Colonic mucosa (tissue), 4 donors: ENCODE measurements around the gene ARHGAP15. TPM values are rescaled to one million over a fixed set of nuclear protein-coding genes. Genes with fewer than 3 reads are reported as not detected.

Experiments used
- DNase-seq: peaks from one replicate; pipeline ENCODE4 v3.0.0-alpha.2; 2020
- H3K27ac ChIP-seq: fragments of 200-600 bp; one replicate; pipeline ENCODE4 v1.8.0; 2021
- H3K27me3 ChIP-seq: fragments of 200-600 bp; one replicate; pipeline ENCODE4 v1.8.0; 2021
- H3K36me3 ChIP-seq: fragments of 200-600 bp; one replicate; pipeline ENCODE4 v1.8.0; 2021
- H3K4me1 ChIP-seq: fragments of 200-600 bp; one replicate; pipeline ENCODE4 v1.8.0; 2021; ENCODE audit warnings: mild to moderate bottlenecking
- H3K4me3 ChIP-seq: fragments of 200-600 bp; one replicate; pipeline ENCODE4 v1.8.0; 2021
- H3K9ac ChIP-seq, 2 donors: one replicate each; pipeline ENCODE4 v1.7.0; 2013; ENCODE audit warnings: control low read depth in 2 of 2, low read depth in 2 of 2, low read length in 2 of 2
- H3K9me3 ChIP-seq: fragments of 200-600 bp; one replicate; pipeline ENCODE4 v1.8.0; 2021
- CTCF ChIP-seq: fragments of 200-600 bp; IDR thresholded peaks from one replicate; pipeline ENCODE4 v1.8.0; 2022; ENCODE audit warnings: antibody characterized with exemption, mild to moderate bottlenecking
- intact Hi-C: fragments of 100-400 bp; cut with DNase I; formaldehyde crosslinking; loops from one replicate; pipeline ENCODE4 v1.14.1; 2022
- total RNA-seq, 2 donors: library from RNA; stranded (reverse); fragmentation: NEBNext Ultra II Directional in 1 of 2; extraction: Animal tissue kit (Norgen Biotek cat#: 25700) in 1 of 2; gene quantifications; one replicate each; pipeline ENCODE4 v1.2.1, GENCODE V29; 2021
- donor health status: healthy.
- donor health status: DM: no; HTN: no; CAD: no.
- donor health status: DM: no; HTN: no; CAD: no.

The ARHGAP15 gene
- total RNA-seq, 2 donors from 2014 or later = 1.6 to 3.7 TPM

GRCh38 chr2:143579456-143579855 is 450.2 kb downstream of the ARHGAP15 start:
- Histone ChIP-seq H3K27ac (no peak overlapping the region), H3K9ac (no peak overlapping the region), H3K4me3 (no peak overlapping the region), H3K27me3 (no peaks in the 10 kb centered on the region), H3K9me3 (no peaks in the 10 kb centered on the region), H3K4me1 (no peaks in the 10 kb centered on the region), H3K36me3 (no peaks in the 10 kb centered on the region)
- TF ChIP-seq CTCF = no peak
- intact Hi-C loops = no loop called here
- DNase-seq = no peak

GRCh38 chr2:143581134-143581533 is 451.9 kb downstream of the ARHGAP15 start:
- no peaks in the 10 kb centered on the region for H3K4me1 ChIP-seq
- TF ChIP-seq CTCF = no peak
- H3K4me3 ChIP-seq = no peak overlapping the region
- no peaks in the 10 kb centered on the region for H3K27me3 ChIP-seq
- intact Hi-C loops = no loop called here
- DNase-seq = no peak
- no peak overlapping the region for H3K27ac ChIP-seq
- no peaks in the 10 kb centered on the region for H3K9me3 ChIP-seq
- H3K9ac ChIP-seq = no peak overlapping the region
- no peaks in the 10 kb centered on the region for H3K36me3 ChIP-seq

GRCh38 chr2:143582046-143582747 is 453.0 kb downstream of the ARHGAP15 start:
- H3K36me3 ChIP-seq = no peaks in the 10 kb centered on the region
- TF ChIP-seq CTCF = no peak
- H3K27me3 ChIP-seq = no peaks in the 10 kb centered on the region
- H3K9ac ChIP-seq = no peak overlapping the region
- no peak overlapping the region for H3K27ac ChIP-seq
- no peaks in the 10 kb centered on the region for H3K4me1 ChIP-seq
- no peaks in the 10 kb centered on the region for H3K9me3 ChIP-seq
- H3K4me3 ChIP-seq = no peak overlapping the region
- DNase-seq = no peak
- intact Hi-C loops = no loop called here

- DNase-seq = no peak
- Histone ChIP-seq H3K27ac (no peak overlapping the region), H3K9ac (no peak overlapping the region), H3K4me3 (no peak overlapping the region), H3K36me3 (no peaks in the 10 kb centered on the region), H3K4me1 (no peaks in the 10 kb centered on the region), H3K9me3 (no peaks in the 10 kb centered on the region), H3K27me3 (no peaks in the 10 kb centered on the region)
- TF ChIP-seq CTCF = no peak
- intact Hi-C loops = no loop called here
Observed at GRCh38 chr2:143584936-143585335, 455.7 kb downstream of the ARHGAP15 start.

- Histone ChIP-seq H3K9ac (no peak overlapping the region), H3K36me3 (no peaks in the 10 kb centered on the region), H3K27me3 (no peaks in the 10 kb centered on the region), H3K4me3 (no peak overlapping the region), H3K27ac (no peak overlapping the region), H3K4me1 (no peaks in the 10 kb centered on the region), H3K9me3 (no peaks in the 10 kb centered on the region)
- DNase-seq = no peak
- intact Hi-C loops = no loop called here
- no peak for TF ChIP-seq CTCF
Observed at GRCh38 chr2:143586119-143586518, 456.9 kb downstream of the ARHGAP15 start.
